ENCODE measurements around the gene PPARG. TPM values are rescaled to one million over a fixed set of nuclear protein-coding genes. Genes with fewer than 3 reads are reported as not detected.

Gene PPARG
- total and polyA plus RNA-seq, 2 experiments from 2014 or later: 0.45 to 1.2 TPM

DNA sequence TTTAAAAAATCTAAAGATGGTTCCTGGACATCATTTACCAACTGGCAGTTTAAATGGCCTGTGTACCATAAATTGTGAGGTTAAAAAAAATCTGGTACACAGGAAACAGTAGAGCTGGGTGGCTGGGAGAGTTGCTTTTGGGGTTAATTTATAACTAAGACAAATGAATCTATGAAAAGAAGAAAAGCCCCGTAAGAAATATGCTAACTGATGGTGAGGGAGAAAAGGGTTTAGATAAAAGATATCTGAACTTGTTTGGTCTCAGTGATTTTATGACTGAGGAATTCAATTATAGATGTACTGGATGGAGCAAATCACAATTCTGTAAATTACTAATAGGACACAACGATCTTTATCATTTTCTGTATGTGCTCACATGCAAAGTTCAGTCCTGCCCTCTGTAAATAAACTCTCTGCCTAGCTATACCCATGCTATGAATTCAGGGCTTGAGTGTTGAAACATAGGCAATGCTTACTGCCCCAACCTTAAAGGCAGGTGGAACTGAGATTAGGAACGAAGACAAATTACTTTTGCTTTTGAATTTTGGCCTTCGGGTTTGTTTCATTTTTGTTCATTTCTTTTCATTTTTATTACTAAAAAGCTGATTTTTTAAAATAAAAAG, 28.0 kb downstream of the PPARG start:
- no peak overlapping the region for H3K4me3 ChIP-seq
- no peaks in the 10 kb centered on the region for H3K4me1 ChIP-seq (ENCODE audit: low read depth)
- H3K27me3 ChIP-seq: peaks cover 8% of the 10 kb centered on the region
- H3K9me3 ChIP-seq (ENCODE audit: low read depth): no peaks in the 10 kb centered on the region
- no peak overlapping the region for H3K27ac ChIP-seq
- H3K36me3 ChIP-seq: no peaks in the 10 kb centered on the region
- no peak for DNase-seq (ENCODE audit: low read depth in 1 of 2, low spot score in 1 of 2)
- TF ChIP-seq, protein P1, sequence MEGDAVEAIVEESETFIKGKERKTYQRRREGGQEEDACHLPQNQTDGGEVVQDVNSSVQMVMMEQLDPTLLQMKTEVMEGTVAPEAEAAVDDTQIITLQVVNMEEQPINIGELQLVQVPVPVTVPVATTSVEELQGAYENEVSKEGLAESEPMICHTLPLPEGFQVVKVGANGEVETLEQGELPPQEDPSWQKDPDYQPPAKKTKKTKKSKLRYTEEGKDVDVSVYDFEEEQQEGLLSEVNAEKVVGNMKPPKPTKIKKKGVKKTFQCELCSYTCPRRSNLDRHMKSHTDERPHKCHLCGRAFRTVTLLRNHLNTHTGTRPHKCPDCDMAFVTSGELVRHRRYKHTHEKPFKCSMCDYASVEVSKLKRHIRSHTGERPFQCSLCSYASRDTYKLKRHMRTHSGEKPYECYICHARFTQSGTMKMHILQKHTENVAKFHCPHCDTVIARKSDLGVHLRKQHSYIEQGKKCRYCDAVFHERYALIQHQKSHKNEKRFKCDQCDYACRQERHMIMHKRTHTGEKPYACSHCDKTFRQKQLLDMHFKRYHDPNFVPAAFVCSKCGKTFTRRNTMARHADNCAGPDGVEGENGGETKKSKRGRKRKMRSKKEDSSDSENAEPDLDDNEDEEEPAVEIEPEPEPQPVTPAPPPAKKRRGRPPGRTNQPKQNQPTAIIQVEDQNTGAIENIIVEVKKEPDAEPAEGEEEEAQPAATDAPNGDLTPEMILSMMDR (IDR thresholded peaks at IDR 0.05; ENCODE audit: low read depth, low read length): no peak

DNA sequence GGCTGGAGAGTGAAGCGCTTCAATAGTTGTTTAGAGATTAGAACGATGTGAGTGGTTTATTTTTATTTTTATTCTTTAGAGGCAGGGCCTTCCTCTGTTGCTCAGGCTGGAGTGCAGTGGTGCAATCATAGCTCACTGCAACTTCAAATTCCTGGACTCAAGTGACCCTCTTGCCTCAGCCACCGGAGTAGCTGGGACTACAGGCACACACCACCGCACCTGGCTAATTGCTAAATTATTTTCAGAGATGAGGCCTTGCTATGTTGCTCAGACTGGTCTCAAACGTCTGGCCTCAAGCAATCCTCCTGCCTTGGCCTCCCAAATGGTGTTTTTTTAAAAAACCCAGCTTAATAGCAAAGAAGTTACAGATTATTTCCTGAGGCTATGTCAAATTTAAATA, 29.0 kb downstream of the PPARG start:
- Histone ChIP-seq H3K27me3 (peaks cover 11% of the 10 kb centered on the region), H3K4me1 (ENCODE audit: low read depth) (no peaks in the 10 kb centered on the region)
- TF ChIP-seq, protein P1 (IDR thresholded peaks at IDR 0.05; ENCODE audit: low read depth, low read length): no peak

DNA sequence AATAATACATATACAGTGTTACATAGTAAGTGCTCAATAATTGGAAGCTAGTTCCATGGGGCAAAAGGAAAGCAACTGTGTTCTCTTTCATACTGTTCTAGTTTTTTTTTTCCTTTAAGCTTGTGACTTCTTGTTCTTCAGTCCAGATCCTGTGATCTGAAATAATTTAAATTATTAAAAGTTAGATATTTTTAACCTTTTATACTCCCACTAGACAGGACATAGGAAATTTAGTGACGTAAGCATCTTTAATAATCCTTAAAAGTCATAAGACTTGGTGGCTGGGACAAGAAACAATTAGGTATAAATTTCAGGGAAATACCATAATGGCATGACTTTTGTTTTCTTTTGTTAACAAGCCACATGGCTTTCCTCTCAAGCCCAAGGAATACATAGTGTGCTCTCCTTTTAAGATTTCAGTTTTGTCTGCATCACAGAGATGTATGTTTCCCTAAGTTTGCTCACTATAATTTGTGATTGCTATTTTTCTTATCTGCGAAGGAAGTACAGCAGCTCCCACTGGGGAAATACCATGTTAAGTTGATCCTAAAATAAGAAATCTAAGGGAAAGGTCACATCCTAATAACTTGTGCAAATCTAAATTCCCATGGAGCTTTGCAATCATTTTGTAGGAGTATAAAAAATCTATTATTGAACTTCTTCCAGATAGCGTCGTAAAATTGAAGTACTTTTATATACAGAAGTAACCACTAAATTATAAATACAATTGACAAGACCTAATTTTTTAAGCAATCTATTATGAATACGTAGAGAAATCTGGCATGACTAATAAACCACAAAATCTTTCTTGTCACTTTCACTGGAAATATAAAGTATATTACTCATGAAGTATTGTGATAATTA, 30.1 kb downstream of the PPARG start:
- H3K36me3 ChIP-seq: no peaks in the 10 kb centered on the region
- H3K27ac ChIP-seq: no peak overlapping the region
- peak in 1 of 2 donors; percentile 82 for DNase-seq (ENCODE audit: low read depth in 1 of 2, low spot score in 1 of 2)
- peaks cover 11% of the 10 kb centered on the region for H3K27me3 ChIP-seq
- TF ChIP-seq, protein P1 (IDR thresholded peaks at IDR 0.05; ENCODE audit: low read depth, low read length): no peak
- H3K4me1 ChIP-seq (ENCODE audit: low read depth): no peaks in the 10 kb centered on the region
- H3K9me3 ChIP-seq (ENCODE audit: low read depth): no peaks in the 10 kb centered on the region
- no peak overlapping the region for H3K4me3 ChIP-seq

More for the DNA sequence above, 29.0 kb downstream of the PPARG start:
- peak in 1 of 2 donors; percentile 38 for DNase-seq (ENCODE audit: low read depth in 1 of 2, low spot score in 1 of 2)
- Histone ChIP-seq H3K27ac (no peak overlapping the region), H3K36me3 (no peaks in the 10 kb centered on the region), H3K9me3 (ENCODE audit: low read depth) (no peaks in the 10 kb centered on the region), H3K4me3 (no peak overlapping the region)

DNA sequence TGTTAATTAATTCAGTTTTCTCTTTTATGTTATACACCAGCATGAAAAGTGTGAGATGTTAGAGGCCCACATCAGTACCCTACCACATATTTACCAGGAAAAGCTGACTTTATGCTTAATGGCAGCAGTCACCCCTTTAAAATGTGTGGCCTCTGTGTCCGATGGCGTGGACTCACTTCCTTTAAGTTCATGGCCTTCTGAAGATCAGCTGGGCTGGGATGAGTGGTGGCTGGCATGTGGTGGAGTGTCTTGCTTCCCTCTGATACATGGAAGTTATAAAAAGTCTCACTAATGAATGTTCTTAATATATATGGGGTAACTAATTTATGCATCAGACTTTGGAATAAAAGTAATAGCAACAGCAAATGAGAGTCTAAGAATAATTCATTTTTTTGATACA, 32.1 kb downstream of the PPARG start:
- H3K36me3 ChIP-seq: no peaks in the 10 kb centered on the region
- TF ChIP-seq, protein P1 (IDR thresholded peaks at IDR 0.05; ENCODE audit: low read depth, low read length): no peak
- DNase-seq (ENCODE audit: low read depth in 1 of 2, low spot score in 1 of 2): no peak
- H3K4me3 ChIP-seq: no peak overlapping the region
- H3K27ac ChIP-seq: no peak overlapping the region
- no peaks in the 10 kb centered on the region for H3K4me1 ChIP-seq (ENCODE audit: low read depth)
- H3K27me3 ChIP-seq: peaks cover 7% of the 10 kb centered on the region
- H3K9me3 ChIP-seq (ENCODE audit: low read depth): no peaks in the 10 kb centered on the region

DNA sequence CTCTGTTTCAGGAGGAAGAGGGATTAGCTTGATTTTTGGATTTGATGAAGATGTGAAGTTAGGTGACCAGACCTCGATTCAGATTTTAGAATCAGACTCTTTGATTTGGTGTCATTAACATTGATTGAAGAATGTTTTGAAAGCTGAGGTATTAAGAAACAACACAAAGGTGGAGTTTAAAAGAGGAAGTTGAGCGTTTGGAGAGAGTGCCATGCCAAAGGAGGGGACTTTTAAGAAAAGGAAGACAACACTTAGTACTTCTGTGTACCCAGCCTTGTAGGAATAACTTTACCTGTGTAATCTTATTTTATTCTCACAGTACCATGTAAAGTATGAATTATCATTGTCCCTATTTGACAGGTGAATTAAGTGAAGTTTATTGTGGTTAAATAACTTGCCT, 34.4 kb downstream of the PPARG start:
- Histone ChIP-seq H3K4me3 (no peak overlapping the region), H3K27me3 (peaks cover 7% of the 10 kb centered on the region), H3K4me1 (ENCODE audit: low read depth) (no peaks in the 10 kb centered on the region), H3K9me3 (ENCODE audit: low read depth) (no peaks in the 10 kb centered on the region), H3K36me3 (no peaks in the 10 kb centered on the region), H3K27ac (no peak overlapping the region)
- TF ChIP-seq, protein P1 (IDR thresholded peaks at IDR 0.05; ENCODE audit: low read depth, low read length): no peak
- DNase-seq (ENCODE audit: low read depth in 1 of 2, low spot score in 1 of 2): no peak
